ENCODE results near the gene DBP.

The DBP gene

GRCh38 chr19:48674216-48674809 is 37.1 kb upstream of the DBP start:
- Histone ChIP-seq H3K9ac (ENCODE audit: low read length) (no peak overlapping the region), H3K4me3 (ENCODE audit: low read length) (no peak overlapping the region), H3K36me3 (ENCODE audit: control insufficient read depth, insufficient read depth, low read length) (no peaks in the 10 kb centered on the region), H3K27ac (ENCODE audit: low read depth, low read length) (no peak overlapping the region), H3K4me1 (ENCODE audit: control insufficient read depth, insufficient read depth, low read length) (peaks cover 4% of the 10 kb centered on the region), H3K27me3 (ENCODE audit: control insufficient read depth, insufficient read depth, low read length) (no peaks in the 10 kb centered on the region)

GRCh38 chr19:48673436-48674100 is 36.4 kb upstream of the DBP start:
- no peak overlapping the region for H3K27ac ChIP-seq (ENCODE audit: low read depth, low read length)
- no peak overlapping the region for H3K4me3 ChIP-seq (ENCODE audit: low read length)
- H3K36me3 ChIP-seq (ENCODE audit: control insufficient read depth, insufficient read depth, low read length), result no peaks in the 10 kb centered on the region
- no peak overlapping the region for H3K9ac ChIP-seq (ENCODE audit: low read length)
- no peaks in the 10 kb centered on the region for H3K27me3 ChIP-seq (ENCODE audit: control insufficient read depth, insufficient read depth, low read length)
- peaks cover 4% of the 10 kb centered on the region for H3K4me1 ChIP-seq (ENCODE audit: control insufficient read depth, insufficient read depth, low read length)

GRCh38 chr19:48672994-48673393 is 35.8 kb upstream of the DBP start, which contains the start of gene NTN5:
Gene NTN5, minus strand, starts transcription at chr19:48673017. Its CDS starts 2,031 bp downstream, at chr19:48670986.
- H3K4me1 ChIP-seq (ENCODE audit: control insufficient read depth, insufficient read depth, low read length), result peaks cover 4% of the 10 kb centered on the region
- H3K27ac ChIP-seq (ENCODE audit: low read depth, low read length), result no peak within 1 kb of the TSS
- H3K36me3 ChIP-seq (ENCODE audit: control insufficient read depth, insufficient read depth, low read length), result no peaks in the 10 kb centered on the region
- H3K4me3 ChIP-seq (ENCODE audit: low read length), result no peak within 1 kb of the TSS
- H3K27me3 ChIP-seq (ENCODE audit: control insufficient read depth, insufficient read depth, low read length), result no peaks in the 10 kb centered on the region
- no peak within 1 kb of the TSS for H3K9ac ChIP-seq (ENCODE audit: low read length)

GRCh38 chr19:48671446-48671995 is 34.3 kb upstream of the DBP start:
- H3K4me1 ChIP-seq (ENCODE audit: control insufficient read depth, insufficient read depth, low read length), result peaks cover 4% of the 10 kb centered on the region
- H3K4me3 ChIP-seq (ENCODE audit: low read length), result no peak overlapping the region
- H3K36me3 ChIP-seq (ENCODE audit: control insufficient read depth, insufficient read depth, low read length), result no peaks in the 10 kb centered on the region
- no peak overlapping the region for H3K9ac ChIP-seq (ENCODE audit: low read length)
- H3K27ac ChIP-seq (ENCODE audit: low read depth, low read length), result no peak overlapping the region
- no peaks in the 10 kb centered on the region for H3K27me3 ChIP-seq (ENCODE audit: control insufficient read depth, insufficient read depth, low read length)

- no peak overlapping the region for H3K27ac ChIP-seq (ENCODE audit: low read depth, low read length)
- H3K4me3 ChIP-seq (ENCODE audit: low read length), result no peak overlapping the region
- H3K4me1 ChIP-seq (ENCODE audit: control insufficient read depth, insufficient read depth, low read length), result peaks cover 4% of the 10 kb centered on the region
- no peaks in the 10 kb centered on the region for H3K27me3 ChIP-seq (ENCODE audit: control insufficient read depth, insufficient read depth, low read length)
- H3K36me3 ChIP-seq (ENCODE audit: control insufficient read depth, insufficient read depth, low read length), result no peaks in the 10 kb centered on the region
- H3K9ac ChIP-seq (ENCODE audit: low read length), result no peak overlapping the region
These were observed 33.7 kb upstream of the DBP start for GRCh38 chr19:48670699-48671445.

GRCh38 chr19:48669903-48670668 is 32.9 kb upstream of the DBP start:
- Histone ChIP-seq H3K36me3 (ENCODE audit: control insufficient read depth, insufficient read depth, low read length) (no peaks in the 10 kb centered on the region), H3K27ac (ENCODE audit: low read depth, low read length) (no peak overlapping the region), H3K9ac (ENCODE audit: low read length) (no peak overlapping the region), H3K4me1 (ENCODE audit: control insufficient read depth, insufficient read depth, low read length) (peaks cover 2% of the 10 kb centered on the region), H3K4me3 (ENCODE audit: low read length) (no peak overlapping the region), H3K27me3 (ENCODE audit: control insufficient read depth, insufficient read depth, low read length) (no peaks in the 10 kb centered on the region)

GRCh38 chr19:48668761-48669160 is 31.6 kb upstream of the DBP start:
- Histone ChIP-seq H3K9ac (ENCODE audit: low read length) (no peak overlapping the region), H3K27me3 (ENCODE audit: control insufficient read depth, insufficient read depth, low read length) (no peaks in the 10 kb centered on the region), H3K36me3 (ENCODE audit: control insufficient read depth, insufficient read depth, low read length) (no peaks in the 10 kb centered on the region), H3K27ac (ENCODE audit: low read depth, low read length) (no peak overlapping the region), H3K4me1 (ENCODE audit: control insufficient read depth, insufficient read depth, low read length) (no peaks in the 10 kb centered on the region), H3K4me3 (ENCODE audit: low read length) (no peak overlapping the region)

GRCh38 chr19:48668332-48668731 is 31.2 kb upstream of the DBP start:
- Histone ChIP-seq H3K4me3 (ENCODE audit: low read length) (no peak overlapping the region), H3K9ac (ENCODE audit: low read length) (no peak overlapping the region), H3K4me1 (ENCODE audit: control insufficient read depth, insufficient read depth, low read length) (no peaks in the 10 kb centered on the region), H3K27me3 (ENCODE audit: control insufficient read depth, insufficient read depth, low read length) (no peaks in the 10 kb centered on the region), H3K27ac (ENCODE audit: low read depth, low read length) (no peak overlapping the region), H3K36me3 (ENCODE audit: control insufficient read depth, insufficient read depth, low read length) (no peaks in the 10 kb centered on the region)

- no peak overlapping the region for H3K27ac ChIP-seq (ENCODE audit: low read depth, low read length)
- H3K36me3 ChIP-seq (ENCODE audit: control insufficient read depth, insufficient read depth, low read length), result no peaks in the 10 kb centered on the region
- no peak overlapping the region for H3K4me3 ChIP-seq (ENCODE audit: low read length)
- no peak overlapping the region for H3K9ac ChIP-seq (ENCODE audit: low read length)
- peaks cover 3% of the 10 kb centered on the region for H3K4me1 ChIP-seq (ENCODE audit: control insufficient read depth, insufficient read depth, low read length)
- no peaks in the 10 kb centered on the region for H3K27me3 ChIP-seq (ENCODE audit: control insufficient read depth, insufficient read depth, low read length)
These were observed 28.6 kb upstream of the DBP start for GRCh38 chr19:48665786-48666185.

GRCh38 chr19:48664476-48664875 is 27.3 kb upstream of the DBP start:
- Histone ChIP-seq H3K27me3 (ENCODE audit: control insufficient read depth, insufficient read depth, low read length) (no peaks in the 10 kb centered on the region), H3K27ac (ENCODE audit: low read depth, low read length) (no peak overlapping the region), H3K9ac (ENCODE audit: low read length) (no peak overlapping the region), H3K4me1 (ENCODE audit: control insufficient read depth, insufficient read depth, low read length) (peaks cover 5% of the 10 kb centered on the region), H3K36me3 (ENCODE audit: control insufficient read depth, insufficient read depth, low read length) (no peaks in the 10 kb centered on the region), H3K4me3 (ENCODE audit: low read length) (no peak overlapping the region)

- H3K27ac ChIP-seq (ENCODE audit: low read depth, low read length), result no peak overlapping the region
- peaks cover 5% of the 10 kb centered on the region for H3K4me1 ChIP-seq (ENCODE audit: control insufficient read depth, insufficient read depth, low read length)
- no peak overlapping the region for H3K4me3 ChIP-seq (ENCODE audit: low read length)
- no peaks in the 10 kb centered on the region for H3K27me3 ChIP-seq (ENCODE audit: control insufficient read depth, insufficient read depth, low read length)
- H3K9ac ChIP-seq (ENCODE audit: low read length), result no peak overlapping the region
- H3K36me3 ChIP-seq (ENCODE audit: control insufficient read depth, insufficient read depth, low read length), result no peaks in the 10 kb centered on the region
These were observed 26.5 kb upstream of the DBP start for GRCh38 chr19:48663667-48664066.

GRCh38 chr19:48661711-48662090 is 24.5 kb upstream of the DBP start:
- Histone ChIP-seq H3K27me3 (ENCODE audit: control insufficient read depth, insufficient read depth, low read length) (no peaks in the 10 kb centered on the region), H3K9ac (ENCODE audit: low read length) (no peak overlapping the region), H3K4me3 (ENCODE audit: low read length) (no peak overlapping the region), H3K27ac (ENCODE audit: low read depth, low read length) (no peak overlapping the region), H3K36me3 (ENCODE audit: control insufficient read depth, insufficient read depth, low read length) (no peaks in the 10 kb centered on the region), H3K4me1 (ENCODE audit: control insufficient read depth, insufficient read depth, low read length) (peaks cover 5% of the 10 kb centered on the region)
